HepG2 (cell line): ENCODE results near the gene ZNF544. TPM values are rescaled to one million over a fixed set of nuclear protein-coding genes. Genes with fewer than 3 reads are reported as not detected.

ENCODE experiments used
- DNMT1 ChIP-seq: sonication (generic); formaldehyde crosslinking; IDR thresholded peaks from 2 replicates; pipeline ENCODE4 v1.5.1; 2020; ENCODE audit warnings: mild to moderate bottlenecking, missing genetic modification reagents
- FOSL2 ChIP-seq: sonication (generic); formaldehyde crosslinking; IDR thresholded peaks from 2 replicates; pipeline ENCODE4 v1.4.0; 2020; ENCODE audit warnings: missing genetic modification reagents
- KDM4B ChIP-seq: sonication (generic); formaldehyde crosslinking; IDR thresholded peaks from 2 replicates; pipeline ENCODE4 v1.4.0; 2020; ENCODE audit warnings: missing genetic modification reagents
- KLF9 ChIP-seq: IDR thresholded peaks from 2 replicates; pipeline ENCODE4 v1.6.1; 2016; ENCODE audit warnings: low read depth
- MAFG ChIP-seq: sonication (generic); formaldehyde crosslinking; IDR thresholded peaks from 2 replicates; pipeline ENCODE4 v1.5.1; 2020; ENCODE audit warnings: mild to moderate bottlenecking, missing genetic modification reagents
- MLXIP ChIP-seq: sonication (generic); formaldehyde crosslinking; IDR thresholded peaks from 2 replicates; pipeline ENCODE4 v1.9.0; 2021; ENCODE audit warnings: missing genetic modification reagents, borderline replicate concordance
- NFYB ChIP-seq: sonication (generic); formaldehyde crosslinking; IDR thresholded peaks from 2 replicates; pipeline ENCODE4 v1.4.0; 2020; ENCODE audit warnings: missing genetic modification reagents
- NPAS2 ChIP-seq: sonication (generic); formaldehyde crosslinking; IDR thresholded peaks from 2 replicates; pipeline ENCODE4 v1.8.0; 2022; ENCODE audit warnings: mild to moderate bottlenecking, missing genetic modification reagents, borderline replicate concordance
- NR2C2 ChIP-seq: sonication (generic); formaldehyde crosslinking; IDR thresholded peaks from 2 replicates; pipeline ENCODE4 v1.4.0; 2020; ENCODE audit warnings: missing genetic modification reagents, mild to moderate bottlenecking, moderate library complexity, borderline replicate concordance
- NR3C1 ChIP-seq: sonication (generic); formaldehyde crosslinking; IDR thresholded peaks from 2 replicates; pipeline ENCODE4 v1.4.0; 2020; ENCODE audit warnings: missing genetic modification reagents
- REL ChIP-seq: sonication (generic); formaldehyde crosslinking; conservative IDR thresholded peaks from 2 replicates; pipeline ENCODE4 v1.8.0; 2022; ENCODE audit warnings: mild to moderate bottlenecking, missing genetic modification reagents, moderate library complexity
- SP4 ChIP-seq: sonication (generic); formaldehyde crosslinking; IDR thresholded peaks from 2 replicates; pipeline ENCODE4 v1.8.1; 2023; ENCODE audit warnings: mild to moderate bottlenecking, missing genetic modification reagents
- SRF ChIP-seq: IDR thresholded peaks from 2 replicates; pipeline ENCODE4 v1.6.1; 2011; ENCODE audit warnings: mild to moderate bottlenecking, low read depth, low read length, moderate library complexity
- SRSF9 ChIP-seq: fragments of 200-400 bp; formaldehyde crosslinking; IDR thresholded peaks from 2 replicates; pipeline ENCODE4 v1.6.1; 2018; ENCODE audit warnings: borderline replicate concordance, mild to moderate bottlenecking, low read depth, low read length; ENCODE audit not compliant: insufficient read depth, poor library complexity, severe bottlenecking
- ZNF101 ChIP-seq: sonication (generic); formaldehyde crosslinking; IDR thresholded peaks from 2 replicates; pipeline ENCODE4 v1.4.0; 2020; ENCODE audit warnings: mild to moderate bottlenecking, low read depth, missing genetic modification reagents, borderline replicate concordance
- ZNF547 ChIP-seq: sonication (generic); formaldehyde crosslinking; IDR thresholded peaks from 2 replicates; pipeline ENCODE4 v1.5.1; 2020; ENCODE audit warnings: mild to moderate bottlenecking, missing genetic modification reagents
- ZNF570 ChIP-seq: sonication (generic); formaldehyde crosslinking; IDR thresholded peaks from 2 replicates; pipeline ENCODE4 v1.4.0; 2020; ENCODE audit warnings: mild to moderate bottlenecking, missing genetic modification reagents, borderline replicate concordance
- ZNF577 ChIP-seq: sonication (generic); formaldehyde crosslinking; IDR thresholded peaks from 2 replicates; pipeline ENCODE4 v1.4.0; 2020; ENCODE audit warnings: mild to moderate bottlenecking, low read depth, missing genetic modification reagents, borderline replicate concordance
- ZNF589 ChIP-seq: sonication (generic); formaldehyde crosslinking; conservative IDR thresholded peaks from 2 replicates; pipeline ENCODE4 v1.8.0; 2022; ENCODE audit warnings: mild to moderate bottlenecking, moderate library complexity, missing genetic modification reagents
- ZNF768 ChIP-seq: sonication (generic); formaldehyde crosslinking; IDR thresholded peaks from 2 replicates; pipeline ENCODE4 v1.4.0; 2020; ENCODE audit warnings: missing genetic modification reagents
- ZNF777 ChIP-seq: sonication (generic); formaldehyde crosslinking; IDR thresholded peaks from 2 replicates; pipeline ENCODE4 v1.4.0; 2020; ENCODE audit warnings: missing genetic modification reagents
- ZSCAN22 ChIP-seq: sonication (generic); formaldehyde crosslinking; IDR thresholded peaks from 2 replicates; pipeline ENCODE4 v1.4.0; 2020; ENCODE audit warnings: mild to moderate bottlenecking, missing genetic modification reagents
- ZSCAN25 ChIP-seq: sonication (generic); formaldehyde crosslinking; IDR thresholded peaks from 2 replicates; pipeline ENCODE4 v1.8.0; 2022; ENCODE audit warnings: mild to moderate bottlenecking, missing genetic modification reagents
- polyA plus RNA-seq, 8 experiments: library from polyadenylated mRNA; depleted of rRNA in 3 of 8; stranded (reverse) in 7 of 8; unstranded in 1 of 8; fragments of >200 nt; fragmentation: Illumina TruSeq in 4 of 8; extraction: Trizol in 4 of 8; gene quantifications; 2 replicates each; pipeline versions ENCODE4 v1.2.1 to v1.2.3, GENCODE V29; 2011 to 2016; ENCODE audit warnings: low read depth in 4 of 8, missing spikeins in 1 of 8, mixed read lengths in 1 of 8; ENCODE audit not compliant: insufficient read depth in 1 of 8
- total RNA-seq, 5 experiments: library from RNA; depleted of rRNA; stranded (reverse); fragments of >200 nt; fragmentation: Illumina TruSeq; extraction: Trizol; gene quantifications; 2 replicates each; pipeline ENCODE4 v1.2.3, GENCODE V29; 2016; ENCODE audit warnings: low read depth in 1 of 5
- TF ChIP-seq, protein P1 (sequence below): sonication (generic); formaldehyde crosslinking; IDR thresholded peaks from 2 replicates; pipeline ENCODE4 v1.4.0; 2020; ENCODE audit warnings: mild to moderate bottlenecking, missing genetic modification reagents
- TF ChIP-seq, protein P2 (sequence below): IDR thresholded peaks from 2 replicates; pipeline ENCODE4 v1.6.1; 2016; ENCODE audit warnings: control low read depth

Gene ZNF544
- total and polyA plus RNA-seq, 2 of the 13 experiments (the other 11 are each of a cell fraction or from before 2014, with no cell fraction given), result 13.1 to 17.0 TPM

DNA sequence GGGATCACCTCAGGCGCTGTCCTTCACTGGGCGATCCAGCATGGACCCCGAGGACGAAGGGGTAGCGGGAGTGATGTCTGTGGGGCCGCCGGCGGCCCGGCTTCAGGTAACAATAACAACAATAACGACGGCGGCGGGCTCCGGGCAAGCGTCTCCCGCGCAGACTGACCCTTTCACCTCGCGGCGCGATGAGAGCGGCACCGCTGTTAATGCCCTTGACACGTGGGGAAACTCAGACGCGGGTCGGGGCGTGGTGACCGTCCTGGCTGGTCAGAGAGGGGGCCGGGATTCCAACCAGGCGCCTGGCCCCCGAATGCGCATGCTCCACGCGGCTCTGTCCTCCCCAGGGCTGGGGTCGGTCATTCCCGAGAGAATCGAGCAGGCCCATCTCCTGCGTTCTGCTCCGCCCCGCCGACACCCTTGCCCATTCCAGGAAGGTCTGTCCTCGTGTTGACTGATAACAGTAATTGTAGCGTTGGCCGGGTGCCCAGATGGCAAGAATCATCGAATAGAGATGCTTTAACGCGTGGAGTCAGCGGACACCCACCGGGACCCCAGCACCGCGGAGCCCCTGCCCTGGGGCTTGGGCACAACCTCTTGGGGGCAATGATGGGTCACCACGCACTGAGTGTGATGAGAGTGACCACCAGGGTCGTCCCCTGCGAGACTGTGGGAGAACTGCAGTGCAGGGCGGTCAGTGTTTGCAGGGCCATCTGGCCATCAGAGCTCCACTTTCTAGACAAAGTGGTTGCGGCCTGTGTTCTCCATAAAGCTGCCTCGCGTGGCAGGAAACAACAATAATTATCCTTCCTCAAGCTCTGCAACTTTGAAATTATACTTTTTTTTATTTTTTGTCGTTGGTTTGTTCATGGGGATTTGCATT is 50.6 kb downstream of the ZNF544 start (continued):
- TF ChIP-seq MAFG (no peak), ZSCAN25 (CRISPR knock-in tag) (no peak), NR3C1 (no peak), ZNF777 (peak; percentile 56), KDM4B (no peak), ZNF570 (CRISPR knock-in tag) (no peak), ZNF768 (no peak; the same call in 1 of the 2 replicates), NPAS2 (no peak), NFYB (CRISPR knock-in tag) (no peak), SP4 (CRISPR knock-in tag) (no peak; the same call in 1 of the 2 replicates), SRSF9 (no peak), ZNF101 (CRISPR knock-in tag) (no peak), NR2C2 (peak; percentile 69), SRF (no peak), ZNF577 (CRISPR knock-in tag) (no peak), FOSL2 (CRISPR knock-in tag) (peak; percentile 24; the same call in 1 of the 2 replicates), REL (no peak), ZNF547 (CRISPR knock-in tag) (peak; percentile 77), MLXIP (0 out of 2 replicates have a peak, but pooled peaks have one; percentile 16), DNMT1 (CRISPR knock-in tag) (no peak), ZNF589 (no peak), ZSCAN22 (CRISPR knock-in tag) (no peak), KLF9 (CRISPR knock-in tag) (no peak)
- TF ChIP-seq, protein P1, sequence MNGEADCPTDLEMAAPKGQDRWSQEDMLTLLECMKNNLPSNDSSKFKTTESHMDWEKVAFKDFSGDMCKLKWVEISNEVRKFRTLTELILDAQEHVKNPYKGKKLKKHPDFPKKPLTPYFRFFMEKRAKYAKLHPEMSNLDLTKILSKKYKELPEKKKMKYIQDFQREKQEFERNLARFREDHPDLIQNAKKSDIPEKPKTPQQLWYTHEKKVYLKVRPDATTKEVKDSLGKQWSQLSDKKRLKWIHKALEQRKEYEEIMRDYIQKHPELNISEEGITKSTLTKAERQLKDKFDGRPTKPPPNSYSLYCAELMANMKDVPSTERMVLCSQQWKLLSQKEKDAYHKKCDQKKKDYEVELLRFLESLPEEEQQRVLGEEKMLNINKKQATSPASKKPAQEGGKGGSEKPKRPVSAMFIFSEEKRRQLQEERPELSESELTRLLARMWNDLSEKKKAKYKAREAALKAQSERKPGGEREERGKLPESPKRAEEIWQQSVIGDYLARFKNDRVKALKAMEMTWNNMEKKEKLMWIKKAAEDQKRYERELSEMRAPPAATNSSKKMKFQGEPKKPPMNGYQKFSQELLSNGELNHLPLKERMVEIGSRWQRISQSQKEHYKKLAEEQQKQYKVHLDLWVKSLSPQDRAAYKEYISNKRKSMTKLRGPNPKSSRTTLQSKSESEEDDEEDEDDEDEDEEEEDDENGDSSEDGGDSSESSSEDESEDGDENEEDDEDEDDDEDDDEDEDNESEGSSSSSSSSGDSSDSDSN, result 0 out of 2 replicates have a peak, but pooled peaks have one; percentile 24
- TF ChIP-seq, protein P2, sequence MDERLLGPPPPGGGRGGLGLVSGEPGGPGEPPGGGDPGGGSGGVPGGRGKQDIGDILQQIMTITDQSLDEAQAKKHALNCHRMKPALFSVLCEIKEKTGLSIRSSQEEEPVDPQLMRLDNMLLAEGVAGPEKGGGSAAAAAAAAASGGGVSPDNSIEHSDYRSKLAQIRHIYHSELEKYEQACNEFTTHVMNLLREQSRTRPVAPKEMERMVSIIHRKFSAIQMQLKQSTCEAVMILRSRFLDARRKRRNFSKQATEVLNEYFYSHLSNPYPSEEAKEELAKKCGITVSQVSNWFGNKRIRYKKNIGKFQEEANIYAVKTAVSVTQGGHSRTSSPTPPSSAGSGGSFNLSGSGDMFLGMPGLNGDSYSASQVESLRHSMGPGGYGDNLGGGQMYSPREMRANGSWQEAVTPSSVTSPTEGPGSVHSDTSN (CRISPR knock-in tag), result no peak
